Epithelial cell of proximal tubule (primary cell): ENCODE data around the gene RSPO1. TPM values are rescaled to one million over a fixed set of nuclear protein-coding genes. Genes with fewer than 3 reads are reported as not detected.

Experiments
- DNase-seq: peaks from one replicate; pipeline ENCODE4 v3.0.0-alpha.2; 2011; ENCODE audit warnings: low read depth
- H3K4me3 ChIP-seq: 2 replicates; pipeline ENCODE4 v1.5.1; 2011; ENCODE audit warnings: low read depth, mild to moderate bottlenecking, low read length
- total RNA-seq: library from RNA; depleted of rRNA; stranded (reverse); fragments of >200 nt; gene quantifications from 2 replicates; pipeline ENCODE4 v1.2.3, GENCODE V29; 2015
- TF ChIP-seq, protein P1 (sequence below): conservative IDR thresholded peaks from 2 replicates; pipeline ENCODE4 v1.5.1; 2012; ENCODE audit warnings: low read depth, mild to moderate bottlenecking, low read length

The RSPO1 gene
- total RNA-seq, 1 donor from 2014 or later, result not detected

GRCh38 chr1:37650173-37650572 is 15.5 kb upstream of the RSPO1 start:
- DNase-seq, result no peak
- TF ChIP-seq, protein P1, sequence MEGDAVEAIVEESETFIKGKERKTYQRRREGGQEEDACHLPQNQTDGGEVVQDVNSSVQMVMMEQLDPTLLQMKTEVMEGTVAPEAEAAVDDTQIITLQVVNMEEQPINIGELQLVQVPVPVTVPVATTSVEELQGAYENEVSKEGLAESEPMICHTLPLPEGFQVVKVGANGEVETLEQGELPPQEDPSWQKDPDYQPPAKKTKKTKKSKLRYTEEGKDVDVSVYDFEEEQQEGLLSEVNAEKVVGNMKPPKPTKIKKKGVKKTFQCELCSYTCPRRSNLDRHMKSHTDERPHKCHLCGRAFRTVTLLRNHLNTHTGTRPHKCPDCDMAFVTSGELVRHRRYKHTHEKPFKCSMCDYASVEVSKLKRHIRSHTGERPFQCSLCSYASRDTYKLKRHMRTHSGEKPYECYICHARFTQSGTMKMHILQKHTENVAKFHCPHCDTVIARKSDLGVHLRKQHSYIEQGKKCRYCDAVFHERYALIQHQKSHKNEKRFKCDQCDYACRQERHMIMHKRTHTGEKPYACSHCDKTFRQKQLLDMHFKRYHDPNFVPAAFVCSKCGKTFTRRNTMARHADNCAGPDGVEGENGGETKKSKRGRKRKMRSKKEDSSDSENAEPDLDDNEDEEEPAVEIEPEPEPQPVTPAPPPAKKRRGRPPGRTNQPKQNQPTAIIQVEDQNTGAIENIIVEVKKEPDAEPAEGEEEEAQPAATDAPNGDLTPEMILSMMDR, result no peak
- no peak overlapping the region for H3K4me3 ChIP-seq

GRCh38 chr1:37647281-37647680 is 12.6 kb upstream of the RSPO1 start:
- H3K4me3 ChIP-seq, result no peak overlapping the region
- TF ChIP-seq, protein P1, result no peak
- DNase-seq, result no peak

- no peak for DNase-seq
- TF ChIP-seq, protein P1, result no peak
- H3K4me3 ChIP-seq, result no peak overlapping the region
Observed at GRCh38 chr1:37641059-37641458, 6.4 kb upstream of the RSPO1 start.

DNA sequence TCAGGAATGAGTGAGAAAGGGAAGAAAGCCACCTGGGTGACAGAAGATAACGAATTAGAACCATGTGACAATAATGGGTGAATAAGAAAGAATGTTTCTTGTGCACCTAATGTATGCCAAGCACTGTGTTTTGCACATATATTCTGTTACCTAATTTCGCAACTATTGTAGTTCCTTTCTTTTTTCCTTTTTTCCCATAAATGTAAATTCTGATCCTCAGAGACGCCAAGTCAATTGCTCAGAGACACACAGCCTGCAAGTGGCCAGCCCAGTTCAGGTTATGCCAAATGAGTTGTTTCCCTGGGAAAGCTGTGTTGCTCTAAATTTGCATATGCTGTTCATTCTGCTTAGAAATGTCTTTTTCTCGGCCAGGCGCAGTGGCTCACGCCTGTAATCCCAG is 1.7 kb upstream of the RSPO1 start:
- H3K4me3 ChIP-seq, result no peak overlapping the region
- TF ChIP-seq, protein P1, result no peak
- DNase-seq, result no peak

- DNase-seq, result no peak
- TF ChIP-seq, protein P1, result no peak
- H3K4me3 ChIP-seq, result no peak overlapping the region
Observed at GRCh38 chr1:37634992-37635902, 555 bp upstream of the RSPO1 start.

GRCh38 chr1:37633938-37634243 is 801 bp downstream of the RSPO1 start:
- H3K4me3 ChIP-seq, result no peak overlapping the region
- no peak for DNase-seq
- TF ChIP-seq, protein P1, result no peak
